Uterus (tissue), 4 donors: ENCODE results near the gene FHOD1. TPM values are rescaled to one million over a fixed set of nuclear protein-coding genes. Genes with fewer than 3 reads are reported as not detected.
A peak's percentile ranks its signal among the peaks of the same experiment; 100 is the strongest.

Experiments
- DNase-seq, 2 donors: peaks; one replicate each; pipeline ENCODE4 v3.0.0-alpha.2; 2019 to 2020
- H3K27ac ChIP-seq, 2 donors: fragments of 200-600 bp; sonication (generic); 1 replicate in 1 of 2; 2 replicates in 1 of 2; pipeline ENCODE4 v1.5.1; 2016 to 2018
- H3K27me3 ChIP-seq, 2 donors: fragments of 200-600 bp; sonication (generic); one replicate each; pipeline ENCODE4 v1.5.1; 2018 to 2019; ENCODE audit warnings: control low read depth in 1 of 2
- H3K36me3 ChIP-seq, 2 donors: fragments of 200-600 bp; sonication (generic); one replicate each; pipeline ENCODE4 v1.5.1; 2019; ENCODE audit warnings: control low read depth in 1 of 2
- H3K4me1 ChIP-seq, 2 donors: fragments of 200-600 bp; sonication (generic); one replicate each; pipeline ENCODE4 v1.5.1; 2018 to 2019; ENCODE audit warnings: control low read depth in 1 of 2
- H3K4me3 ChIP-seq, 2 donors: fragments of 200-600 bp; sonication (generic); 1 replicate in 1 of 2; 2 replicates in 1 of 2; pipeline ENCODE4 v1.5.1; 2018 to 2019; ENCODE audit warnings: mild to moderate bottlenecking in 1 of 2
- H3K9me3 ChIP-seq, 2 donors: fragments of 200-600 bp; sonication (generic); one replicate each; pipeline ENCODE4 v1.5.1; 2019; ENCODE audit warnings: control low read depth in 1 of 2
- POLR2A ChIP-seq, 2 donors: fragments of 450-650 bp; IDR thresholded peaks; one replicate each; pipeline ENCODE4 v1.6.1; 2016; ENCODE audit warnings: antibody characterized with exemption in 2 of 2, mild to moderate bottlenecking in 1 of 2, moderate library complexity in 1 of 2
- intact Hi-C: fragments of 100-400 bp; cut with DNase I; formaldehyde crosslinking; loops from one replicate; pipeline ENCODE4 v1.15.1; 2023; ENCODE audit warnings: low total_unique reads
- total RNA-seq, 4 donors: library from RNA; depleted of rRNA in 3 of 4; stranded (reverse); fragments of >200 nt in 3 of 4; gene quantifications; one replicate each; pipeline versions ENCODE4 v1.1.0 to v1.2.4, GENCODE V29; 2014 to 2023
- TF ChIP-seq, protein P1 (sequence below), 4 experiments: fragments of 200-600 bp in 2 of 4; fragments of 450-650 bp in 2 of 4; sonication (generic) in 2 of 4; IDR thresholded peaks; one replicate each; pipeline ENCODE4 v1.5.1; 2016 to 2019; ENCODE audit warnings: antibody characterized with exemption in 4 of 4, mild to moderate bottlenecking in 2 of 4, moderate library complexity in 1 of 4
- donor health status: DM: yes; HTN: yes; CAD: no.

FHOD1 gene
- total RNA-seq, 4 donors from 2014 or later, result 2.3 to 37.6 (median 11.8) TPM

DNA sequence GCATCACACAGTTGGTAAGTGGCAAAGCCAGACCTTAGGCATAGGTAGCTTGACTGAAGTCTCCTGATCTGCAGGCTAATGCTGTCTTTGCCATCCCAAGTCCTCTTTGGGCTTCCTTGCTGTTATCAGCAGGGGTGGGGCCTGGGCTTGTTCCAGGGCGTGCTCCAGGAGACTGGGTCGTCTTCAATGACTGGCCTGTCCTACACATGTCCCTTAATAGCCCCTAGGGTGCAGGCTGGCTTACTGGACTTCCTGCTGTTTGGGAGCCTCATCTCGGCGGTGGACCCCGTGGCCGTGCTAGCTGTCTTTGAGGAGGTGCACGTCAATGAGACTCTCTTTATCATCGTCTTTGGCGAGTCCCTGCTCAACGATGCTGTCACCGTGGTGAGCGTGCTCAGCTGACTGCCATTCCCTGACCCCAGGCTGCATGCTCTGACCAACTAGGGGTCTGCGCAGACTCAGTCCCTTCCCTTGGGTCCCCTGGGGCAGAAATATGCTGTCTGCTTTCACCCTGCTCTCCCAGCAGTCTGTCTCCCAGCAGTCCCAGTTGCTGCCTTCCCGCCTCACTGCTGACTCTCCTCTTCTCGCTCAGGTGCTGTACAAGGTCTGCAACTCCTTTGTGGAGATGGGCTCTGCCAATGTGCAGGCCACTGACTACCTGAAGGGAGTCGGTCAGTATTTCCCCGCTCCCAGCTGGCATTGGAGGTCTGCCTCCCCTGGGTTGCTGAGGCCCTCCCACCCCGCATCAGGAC, 7.7 kb upstream of the FHOD1 start:
- TF ChIP-seq, protein P1, sequence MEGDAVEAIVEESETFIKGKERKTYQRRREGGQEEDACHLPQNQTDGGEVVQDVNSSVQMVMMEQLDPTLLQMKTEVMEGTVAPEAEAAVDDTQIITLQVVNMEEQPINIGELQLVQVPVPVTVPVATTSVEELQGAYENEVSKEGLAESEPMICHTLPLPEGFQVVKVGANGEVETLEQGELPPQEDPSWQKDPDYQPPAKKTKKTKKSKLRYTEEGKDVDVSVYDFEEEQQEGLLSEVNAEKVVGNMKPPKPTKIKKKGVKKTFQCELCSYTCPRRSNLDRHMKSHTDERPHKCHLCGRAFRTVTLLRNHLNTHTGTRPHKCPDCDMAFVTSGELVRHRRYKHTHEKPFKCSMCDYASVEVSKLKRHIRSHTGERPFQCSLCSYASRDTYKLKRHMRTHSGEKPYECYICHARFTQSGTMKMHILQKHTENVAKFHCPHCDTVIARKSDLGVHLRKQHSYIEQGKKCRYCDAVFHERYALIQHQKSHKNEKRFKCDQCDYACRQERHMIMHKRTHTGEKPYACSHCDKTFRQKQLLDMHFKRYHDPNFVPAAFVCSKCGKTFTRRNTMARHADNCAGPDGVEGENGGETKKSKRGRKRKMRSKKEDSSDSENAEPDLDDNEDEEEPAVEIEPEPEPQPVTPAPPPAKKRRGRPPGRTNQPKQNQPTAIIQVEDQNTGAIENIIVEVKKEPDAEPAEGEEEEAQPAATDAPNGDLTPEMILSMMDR (IDR thresholded peaks at IDR 0.05), result no peak
- TF ChIP-seq POLR2A (IDR thresholded peaks at IDR 0.05), result no peak
- intact Hi-C loops, result no loop called here
- Histone ChIP-seq H3K27me3 (peaks cover 0 to 3% of the 10 kb centered on the region in 2 donors), H3K9me3 (no peaks in the 10 kb centered on the region), H3K27ac (no peak overlapping the region), H3K36me3 (no peaks in the 10 kb centered on the region), H3K4me3 (no peak overlapping the region), H3K4me1 (no peaks in the 10 kb centered on the region)
- DNase-seq, result no peak

DNA sequence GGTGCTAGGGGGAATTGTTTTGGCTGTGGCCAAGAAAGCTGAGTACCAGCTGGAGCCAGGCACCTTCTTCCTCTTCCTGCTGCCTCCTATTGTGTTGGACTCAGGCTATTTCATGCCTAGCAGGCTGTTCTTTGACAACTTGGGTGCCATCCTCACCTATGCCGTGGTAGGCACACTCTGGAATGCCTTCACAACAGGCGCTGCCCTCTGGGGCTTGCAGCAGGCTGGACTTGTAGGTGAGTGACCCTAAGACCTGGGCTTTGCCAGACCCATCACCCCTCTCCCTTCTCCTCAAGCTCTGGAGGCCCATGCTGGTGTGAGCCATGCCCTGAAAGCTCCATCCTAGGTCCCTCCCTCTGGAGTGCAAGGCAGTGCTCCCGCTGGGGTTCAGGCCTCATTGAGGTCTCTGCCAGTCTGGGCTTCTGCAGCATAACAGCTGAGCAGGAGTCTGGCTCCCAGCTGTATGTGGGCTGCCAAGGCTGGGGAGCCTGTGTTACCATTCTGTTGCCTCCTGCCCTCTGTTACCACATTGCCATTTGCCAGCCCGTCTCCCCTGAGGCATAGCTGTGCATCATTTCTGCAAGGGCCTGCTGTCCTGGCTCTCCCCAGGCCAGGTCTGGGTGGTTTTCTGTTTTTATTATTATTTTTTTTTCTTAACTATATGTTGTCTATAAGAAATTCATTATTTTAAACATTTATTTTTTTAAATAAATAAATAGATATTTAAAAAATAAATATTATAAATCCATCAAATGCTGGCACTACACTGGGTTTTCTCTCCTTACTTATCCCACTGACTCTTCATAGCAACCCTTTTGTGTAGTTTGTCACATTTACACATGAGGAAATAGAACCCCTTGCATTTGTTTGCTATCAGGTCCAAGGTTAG, 5.6 kb upstream of the FHOD1 start:
- Histone ChIP-seq H3K27me3 (peaks cover 0 to 3% of the 10 kb centered on the region in 2 donors), H3K27ac (no peak overlapping the region), H3K36me3 (no peaks in the 10 kb centered on the region), H3K9me3 (no peaks in the 10 kb centered on the region), H3K4me3 (no peak overlapping the region), H3K4me1 (peaks cover 0 to 13% of the 10 kb centered on the region in 2 donors)
- TF ChIP-seq, protein P1 (IDR thresholded peaks at IDR 0.05), result no peak
- TF ChIP-seq POLR2A (IDR thresholded peaks at IDR 0.05), result no peak
- no peak for DNase-seq
- intact Hi-C loops, result no loop called here

DNA sequence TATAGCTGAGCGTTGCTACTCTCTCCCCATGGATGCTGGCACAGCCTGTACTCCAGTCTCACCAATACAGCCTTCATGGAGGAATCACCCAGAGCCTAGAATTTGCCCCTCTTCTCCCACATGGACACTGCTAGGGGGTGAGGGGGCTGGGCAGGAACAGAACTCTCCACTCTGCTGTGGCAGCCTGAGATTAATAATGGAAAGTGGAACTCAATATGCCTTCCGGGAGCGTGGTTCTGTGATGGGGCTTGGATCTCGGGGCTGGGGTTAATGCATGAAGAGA, 2.7 kb upstream of the FHOD1 start:
- intact Hi-C loops, result no loop called here
- Histone ChIP-seq H3K9me3 (no peaks in the 10 kb centered on the region), H3K27me3 (peaks cover 0 to 3% of the 10 kb centered on the region in 2 donors), H3K36me3 (no peaks in the 10 kb centered on the region), H3K4me3 (no peak overlapping the region), H3K4me1 (peaks cover 0 to 15% of the 10 kb centered on the region in 2 donors), H3K27ac (no peak overlapping the region)
- TF ChIP-seq POLR2A (IDR thresholded peaks at IDR 0.05), result no peak
- TF ChIP-seq, protein P1 (IDR thresholded peaks at IDR 0.05), result no peak
- DNase-seq, result no peak

DNA sequence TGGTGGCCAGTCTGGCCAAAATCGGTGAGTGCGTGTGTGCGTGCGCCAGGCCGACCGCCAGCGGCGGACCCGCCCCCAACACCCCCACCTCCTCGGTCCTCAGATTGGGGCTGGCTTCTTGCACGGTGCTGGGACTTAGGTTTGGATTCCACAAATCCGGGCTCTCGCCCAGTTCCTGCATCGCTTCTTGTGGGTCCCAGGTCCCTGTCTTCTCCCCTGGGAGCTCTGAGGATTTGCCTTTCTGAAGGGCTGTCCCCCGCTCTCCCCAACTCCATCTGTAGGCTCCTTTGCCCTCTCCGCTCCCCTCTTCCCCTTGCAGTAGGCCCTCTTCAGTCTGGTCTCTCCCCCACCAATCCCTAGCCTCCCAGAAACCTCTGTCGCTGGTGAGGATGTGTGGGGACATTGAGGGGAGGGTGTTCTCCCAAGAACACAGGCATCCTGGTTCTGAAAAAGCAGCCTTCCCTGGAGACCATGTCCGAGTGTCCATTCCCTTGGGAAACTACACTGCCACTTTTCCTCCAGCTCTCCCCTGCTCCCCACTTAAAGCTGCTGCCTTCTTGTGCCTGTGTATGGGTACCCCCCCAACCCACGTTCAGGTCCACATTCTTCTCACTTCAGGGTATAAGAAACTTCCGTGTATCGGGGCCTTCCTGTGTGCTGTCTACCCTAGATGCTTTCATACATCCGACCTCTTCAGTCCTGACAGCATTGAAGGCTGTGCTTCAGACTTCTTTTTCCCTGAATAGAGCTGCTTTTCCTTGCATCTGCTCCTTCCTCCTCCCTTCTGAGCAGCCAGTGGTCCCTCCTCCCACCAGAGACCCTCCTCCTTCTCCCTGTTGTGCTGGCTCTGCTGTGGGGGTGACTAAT, 2.1 kb upstream of the FHOD1 start:
- peaks cover 0 to 3% of the 10 kb centered on the region in 2 donors for H3K27me3 ChIP-seq
- no peaks in the 10 kb centered on the region for H3K36me3 ChIP-seq
- H3K9me3 ChIP-seq, result no peaks in the 10 kb centered on the region
- H3K4me3 ChIP-seq, result peak overlapping the region; percentile 17 to 42
- intact Hi-C loops, result no loop called here
- DNase-seq, result no peak
- no peak overlapping the region for H3K27ac ChIP-seq
- H3K4me1 ChIP-seq, result peaks cover 0 to 15% of the 10 kb centered on the region in 2 donors
- TF ChIP-seq POLR2A (IDR thresholded peaks at IDR 0.05), result no peak
- TF ChIP-seq, protein P1 (IDR thresholded peaks at IDR 0.05), result no peak
